Astrocyte (in vitro differentiated cells and primary cell): Measurements from ENCODE around the gene DSCAM.

Experiments used
- CTCF ChIP-seq: IDR thresholded peaks from 2 replicates; pipeline ENCODE4 v1.5.1; 2011; ENCODE audit warnings: low read depth, mild to moderate bottlenecking, inconsistent platforms, low read length, moderate library complexity; ENCODE audit not compliant: insufficient read depth
- EZH2 ChIP-seq: IDR thresholded peaks from 2 replicates; pipeline ENCODE4 v1.6.1; 2012; ENCODE audit warnings: mild to moderate bottlenecking, low read length, inconsistent platforms; ENCODE audit not compliant: insufficient read depth

DNA sequence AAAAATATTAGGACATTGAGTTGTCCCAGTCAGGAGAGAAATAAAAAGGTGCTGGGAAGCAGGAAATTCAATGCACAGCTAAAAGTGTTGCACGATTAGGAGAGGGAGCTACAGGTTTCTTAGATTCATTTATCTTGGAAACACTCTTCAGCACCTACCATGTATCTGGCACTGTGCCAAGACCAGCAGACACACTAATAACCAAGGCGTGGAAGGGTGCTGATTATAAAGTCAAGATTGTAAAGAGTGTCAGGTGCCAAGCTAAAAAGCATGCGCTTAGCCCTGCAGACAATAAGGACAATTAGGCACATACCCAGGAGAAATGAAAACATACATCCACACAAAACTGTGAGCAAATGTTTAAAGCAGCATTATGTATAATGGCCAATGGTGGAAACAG lies 129.9 kb downstream of the DSCAM start:
- TF ChIP-seq CTCF (no peak), EZH2 (no peak)
